Tibial nerve (tissue), 4 donors: ENCODE data around the gene DOK6.

Source experiments
- EP300 ChIP-seq, 2 donors: sonication (generic); formaldehyde crosslinking; IDR thresholded peaks; one replicate each; pipeline ENCODE4 v1.6.1; 2017; ENCODE audit warnings: antibody characterized with exemption in 2 of 2, mild to moderate bottlenecking in 1 of 2
- POLR2A ChIP-seq, 2 donors: fragments of 450-650 bp; IDR thresholded peaks; one replicate each; pipeline ENCODE4 v1.6.1; 2017; ENCODE audit warnings: antibody characterized with exemption in 2 of 2, mild to moderate bottlenecking in 2 of 2, moderate library complexity in 2 of 2
- TF ChIP-seq, protein P1 (sequence below), 5 experiments: fragments of 200-600 bp in 3 of 5; fragments of 450-650 bp in 2 of 5; sonication (generic) in 3 of 5; IDR thresholded peaks; one replicate each; pipeline ENCODE4 v1.5.1; 2016 to 2019; ENCODE audit warnings: antibody characterized with exemption in 5 of 5, mild to moderate bottlenecking in 3 of 5, moderate library complexity in 2 of 5

DNA sequence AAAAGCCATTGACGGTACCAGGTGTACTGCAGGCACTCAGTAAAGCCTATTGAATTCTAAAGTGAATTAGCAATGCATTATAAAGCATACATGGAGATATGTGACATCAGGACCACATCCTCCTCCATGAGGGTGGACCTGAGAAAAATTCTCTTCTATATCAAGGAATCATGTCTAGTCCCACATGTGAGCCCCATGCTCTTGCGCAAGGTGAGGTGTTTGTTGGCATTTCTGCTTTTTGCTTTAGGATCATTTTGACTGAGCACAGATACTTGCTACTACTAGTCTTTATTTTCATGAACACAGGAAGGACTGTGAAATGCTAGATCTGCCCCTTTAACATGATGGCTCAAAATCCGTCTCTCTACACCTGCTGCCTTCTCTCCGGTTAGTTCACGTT lies 363.1 kb downstream of the DOK6 start:
- no peak for TF ChIP-seq POLR2A (IDR thresholded peaks at IDR 0.05)
- TF ChIP-seq, protein P1, sequence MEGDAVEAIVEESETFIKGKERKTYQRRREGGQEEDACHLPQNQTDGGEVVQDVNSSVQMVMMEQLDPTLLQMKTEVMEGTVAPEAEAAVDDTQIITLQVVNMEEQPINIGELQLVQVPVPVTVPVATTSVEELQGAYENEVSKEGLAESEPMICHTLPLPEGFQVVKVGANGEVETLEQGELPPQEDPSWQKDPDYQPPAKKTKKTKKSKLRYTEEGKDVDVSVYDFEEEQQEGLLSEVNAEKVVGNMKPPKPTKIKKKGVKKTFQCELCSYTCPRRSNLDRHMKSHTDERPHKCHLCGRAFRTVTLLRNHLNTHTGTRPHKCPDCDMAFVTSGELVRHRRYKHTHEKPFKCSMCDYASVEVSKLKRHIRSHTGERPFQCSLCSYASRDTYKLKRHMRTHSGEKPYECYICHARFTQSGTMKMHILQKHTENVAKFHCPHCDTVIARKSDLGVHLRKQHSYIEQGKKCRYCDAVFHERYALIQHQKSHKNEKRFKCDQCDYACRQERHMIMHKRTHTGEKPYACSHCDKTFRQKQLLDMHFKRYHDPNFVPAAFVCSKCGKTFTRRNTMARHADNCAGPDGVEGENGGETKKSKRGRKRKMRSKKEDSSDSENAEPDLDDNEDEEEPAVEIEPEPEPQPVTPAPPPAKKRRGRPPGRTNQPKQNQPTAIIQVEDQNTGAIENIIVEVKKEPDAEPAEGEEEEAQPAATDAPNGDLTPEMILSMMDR (IDR thresholded peaks at IDR 0.05): no peak
- no peak for TF ChIP-seq EP300 (IDR thresholded peaks at IDR 0.05)
